Ovary (tissue), 3 donors: Measurements from ENCODE around the gene ZNF789.

ENCODE experiments used
- CTCF ChIP-seq, 3 donors: fragments of 450-650 bp in 2 of 3; fragments of 200-600 bp in 1 of 3; IDR thresholded peaks; one replicate each; pipeline versions ENCODE4 v1.5.1 to v1.8.0; 2016 to 2022; ENCODE audit warnings: antibody characterized with exemption in 3 of 3, mild to moderate bottlenecking in 1 of 3
- EP300 ChIP-seq: sonication (generic); formaldehyde crosslinking; IDR thresholded peaks from one replicate; pipeline ENCODE4 v1.6.1; 2017; ENCODE audit warnings: antibody characterized with exemption
- POLR2A ChIP-seq: fragments of 450-650 bp; IDR thresholded peaks from one replicate; pipeline ENCODE4 v1.6.1; 2017; ENCODE audit warnings: antibody characterized with exemption, mild to moderate bottlenecking, moderate library complexity
- donor health status: DM: no; HTN: no; CAD: no.

DNA sequence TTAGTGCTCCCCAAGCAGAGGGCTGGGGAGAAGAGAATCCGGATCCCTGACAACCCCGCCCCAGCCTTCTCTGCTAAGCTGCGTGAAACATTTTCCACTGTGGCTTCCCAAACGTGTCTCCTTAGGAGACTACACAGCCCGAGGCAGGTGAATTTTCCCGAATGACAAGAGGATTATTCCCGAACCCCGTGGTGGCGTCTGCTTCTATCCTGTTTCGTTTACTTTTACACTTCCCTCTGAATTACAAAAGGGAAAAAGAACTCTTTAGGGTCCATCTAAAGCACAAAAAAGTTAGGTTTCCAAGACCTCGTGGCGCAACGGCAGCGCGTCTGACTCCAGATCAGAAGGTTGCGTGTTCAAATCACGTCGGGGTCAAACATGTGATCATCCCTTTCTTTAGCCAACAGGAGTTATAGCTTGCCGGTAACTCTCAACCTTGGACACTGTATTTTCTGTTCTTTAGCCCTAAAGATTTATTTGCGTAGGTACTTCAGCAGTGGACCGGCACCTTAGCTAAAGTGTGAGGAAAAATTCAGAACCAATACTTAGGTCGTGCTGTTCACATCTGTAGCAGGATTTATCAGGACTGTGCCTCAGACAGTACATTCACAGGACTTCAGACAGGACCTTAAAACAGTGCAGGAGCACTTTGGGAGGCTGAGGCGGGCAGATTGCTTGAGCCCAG lies 3.2 kb upstream of the ZNF789 start:
- no peak for TF ChIP-seq POLR2A
- no peak for TF ChIP-seq CTCF (IDR thresholded peaks at IDR 0.05)
- no peak for TF ChIP-seq EP300
